ENCODE measurements around the gene PPARD. TPM values are rescaled to one million over a fixed set of nuclear protein-coding genes. Genes with fewer than 3 reads are reported as not detected.
A peak's percentile ranks its signal among the peaks of the same experiment; 100 is the strongest.

Gene PPARD
- total and polyA plus RNA-seq, 2 of the 13 experiments (the other 11 are each of a cell fraction or from before 2014, with no cell fraction given): 6.1 to 13.3 TPM

DNA sequence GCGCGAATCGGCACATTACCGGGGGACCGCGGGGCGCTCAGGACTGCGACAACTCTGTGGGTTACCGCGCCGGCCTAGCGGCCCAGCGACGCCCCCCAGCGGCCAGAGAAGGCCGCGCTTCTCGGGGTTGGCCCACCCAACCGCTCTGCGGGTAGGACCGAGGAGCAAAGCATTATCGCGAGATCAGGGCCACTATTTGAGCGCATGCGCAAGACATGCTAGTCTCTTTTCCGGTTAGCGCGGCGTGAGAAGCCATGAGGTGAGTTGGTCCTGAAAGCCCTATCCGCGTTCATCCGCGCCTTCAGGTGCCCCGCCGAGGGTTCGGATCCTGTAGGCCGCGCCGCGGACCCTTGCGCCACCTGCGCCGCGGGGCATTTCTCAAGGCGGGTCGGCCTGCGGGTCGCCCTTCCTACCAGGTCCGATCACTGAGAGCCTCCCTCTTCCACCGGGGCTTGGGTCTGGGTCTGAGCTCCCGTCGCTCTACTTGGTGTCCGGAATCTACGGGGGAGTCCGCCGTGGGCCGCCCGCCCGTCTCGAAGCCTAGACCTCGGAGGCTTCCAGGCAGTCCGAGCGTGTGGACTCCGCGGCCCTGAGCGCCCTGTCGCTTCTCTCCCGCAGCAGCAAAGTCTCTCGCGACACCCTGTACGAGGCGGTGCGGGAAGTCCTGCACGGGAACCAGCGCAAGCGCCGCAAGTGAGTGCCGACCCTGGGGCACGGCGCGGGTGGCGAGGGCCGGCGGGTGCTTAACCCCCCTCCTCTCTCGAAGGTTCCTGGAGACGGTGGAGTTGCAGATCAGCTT, 126.0 kb downstream of the PPARD start, which contains the start of gene RPL10A (continued):
- TF ChIP-seq, protein P1, sequence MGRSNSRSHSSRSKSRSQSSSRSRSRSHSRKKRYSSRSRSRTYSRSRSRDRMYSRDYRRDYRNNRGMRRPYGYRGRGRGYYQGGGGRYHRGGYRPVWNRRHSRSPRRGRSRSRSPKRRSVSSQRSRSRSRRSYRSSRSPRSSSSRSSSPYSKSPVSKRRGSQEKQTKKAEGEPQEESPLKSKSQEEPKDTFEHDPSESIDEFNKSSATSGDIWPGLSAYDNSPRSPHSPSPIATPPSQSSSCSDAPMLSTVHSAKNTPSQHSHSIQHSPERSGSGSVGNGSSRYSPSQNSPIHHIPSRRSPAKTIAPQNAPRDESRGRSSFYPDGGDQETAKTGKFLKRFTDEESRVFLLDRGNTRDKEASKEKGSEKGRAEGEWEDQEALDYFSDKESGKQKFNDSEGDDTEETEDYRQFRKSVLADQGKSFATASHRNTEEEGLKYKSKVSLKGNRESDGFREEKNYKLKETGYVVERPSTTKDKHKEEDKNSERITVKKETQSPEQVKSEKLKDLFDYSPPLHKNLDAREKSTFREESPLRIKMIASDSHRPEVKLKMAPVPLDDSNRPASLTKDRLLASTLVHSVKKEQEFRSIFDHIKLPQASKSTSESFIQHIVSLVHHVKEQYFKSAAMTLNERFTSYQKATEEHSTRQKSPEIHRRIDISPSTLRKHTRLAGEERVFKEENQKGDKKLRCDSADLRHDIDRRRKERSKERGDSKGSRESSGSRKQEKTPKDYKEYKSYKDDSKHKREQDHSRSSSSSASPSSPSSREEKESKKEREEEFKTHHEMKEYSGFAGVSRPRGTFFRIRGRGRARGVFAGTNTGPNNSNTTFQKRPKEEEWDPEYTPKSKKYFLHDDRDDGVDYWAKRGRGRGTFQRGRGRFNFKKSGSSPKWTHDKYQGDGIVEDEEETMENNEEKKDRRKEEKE (IDR thresholded peaks at IDR 0.05): no peak
- TF ChIP-seq, protein P2, sequence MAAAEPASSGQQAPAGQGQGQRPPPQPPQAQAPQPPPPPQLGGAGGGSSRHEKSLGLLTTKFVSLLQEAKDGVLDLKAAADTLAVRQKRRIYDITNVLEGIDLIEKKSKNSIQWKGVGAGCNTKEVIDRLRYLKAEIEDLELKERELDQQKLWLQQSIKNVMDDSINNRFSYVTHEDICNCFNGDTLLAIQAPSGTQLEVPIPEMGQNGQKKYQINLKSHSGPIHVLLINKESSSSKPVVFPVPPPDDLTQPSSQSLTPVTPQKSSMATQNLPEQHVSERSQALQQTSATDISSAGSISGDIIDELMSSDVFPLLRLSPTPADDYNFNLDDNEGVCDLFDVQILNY (CRISPR knock-in tag; conservative IDR thresholded peaks at IDR 0.05): no peak
- TF ChIP-seq, protein P3, sequence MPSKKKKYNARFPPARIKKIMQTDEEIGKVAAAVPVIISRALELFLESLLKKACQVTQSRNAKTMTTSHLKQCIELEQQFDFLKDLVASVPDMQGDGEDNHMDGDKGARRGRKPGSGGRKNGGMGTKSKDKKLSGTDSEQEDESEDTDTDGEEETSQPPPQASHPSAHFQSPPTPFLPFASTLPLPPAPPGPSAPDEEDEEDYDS (CRISPR knock-in tag; IDR thresholded peaks at IDR 0.05): peak; percentile 99
- TF ChIP-seq SP140L (CRISPR knock-in tag; IDR thresholded peaks at IDR 0.05; ENCODE audit: borderline replicate concordance) (no peak), REPIN1 (CRISPR knock-in tag; IDR thresholded peaks at IDR 0.05; ENCODE audit: borderline replicate concordance, low read depth) (peak; percentile 95), NR2F1 (CRISPR knock-in tag; IDR thresholded peaks at IDR 0.05) (no peak), ZFYVE20 (CRISPR knock-in tag; IDR thresholded peaks at IDR 0.05; ENCODE audit: borderline replicate concordance, low read depth) (no peak; the same call in none of the 2 replicates), GPN1 (CRISPR knock-in tag; IDR thresholded peaks at IDR 0.05; ENCODE audit: borderline replicate concordance) (no peak; the same call in 1 of the 2 replicates), ZKSCAN1 (IDR thresholded peaks at IDR 0.05; ENCODE audit: low read length) (0 out of 2 replicates have a peak, but pooled peaks have one; percentile 15), CC2D1A (CRISPR knock-in tag; IDR thresholded peaks at IDR 0.05) (no peak), ZZZ3 (CRISPR knock-in tag; IDR thresholded peaks at IDR 0.05; ENCODE audit: borderline replicate concordance) (peak; percentile 99), ZNF724P (CRISPR knock-in tag; IDR thresholded peaks at IDR 0.05; ENCODE audit: borderline replicate concordance) (peak; percentile 78), PHF5A (CRISPR knock-in tag; IDR thresholded peaks at IDR 0.05; ENCODE audit: low read depth, unreplicated experiment) (peak; percentile 95), NFKBIZ (CRISPR knock-in tag; IDR thresholded peaks at IDR 0.05) (peak; percentile 89; the same call in 1 of the 2 replicates), GTF2F1 (IDR thresholded peaks at IDR 0.05; ENCODE audit: low read length) (0 out of 2 replicates have a peak, but pooled peaks have one; percentile 70), KDM4B (CRISPR knock-in tag; IDR thresholded peaks at IDR 0.05) (peak; percentile 93; the same call in 1 of the 2 replicates), GLI4 (CRISPR knock-in tag; IDR thresholded peaks at IDR 0.05; ENCODE audit: borderline replicate concordance) (peak; percentile 90; the same call in 1 of the 2 replicates), ZNF768 (CRISPR knock-in tag; IDR thresholded peaks at IDR 0.05) (peak; percentile 62; the same call in 1 of the 2 replicates)
- TF ChIP-seq, protein P4, sequence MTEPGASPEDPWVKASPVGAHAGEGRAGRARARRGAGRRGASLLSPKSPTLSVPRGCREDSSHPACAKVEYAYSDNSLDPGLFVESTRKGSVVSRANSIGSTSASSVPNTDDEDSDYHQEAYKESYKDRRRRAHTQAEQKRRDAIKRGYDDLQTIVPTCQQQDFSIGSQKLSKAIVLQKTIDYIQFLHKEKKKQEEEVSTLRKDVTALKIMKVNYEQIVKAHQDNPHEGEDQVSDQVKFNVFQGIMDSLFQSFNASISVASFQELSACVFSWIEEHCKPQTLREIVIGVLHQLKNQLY (CRISPR knock-in tag; IDR thresholded peaks at IDR 0.05): peak; percentile 79
- TF ChIP-seq, protein P5, sequence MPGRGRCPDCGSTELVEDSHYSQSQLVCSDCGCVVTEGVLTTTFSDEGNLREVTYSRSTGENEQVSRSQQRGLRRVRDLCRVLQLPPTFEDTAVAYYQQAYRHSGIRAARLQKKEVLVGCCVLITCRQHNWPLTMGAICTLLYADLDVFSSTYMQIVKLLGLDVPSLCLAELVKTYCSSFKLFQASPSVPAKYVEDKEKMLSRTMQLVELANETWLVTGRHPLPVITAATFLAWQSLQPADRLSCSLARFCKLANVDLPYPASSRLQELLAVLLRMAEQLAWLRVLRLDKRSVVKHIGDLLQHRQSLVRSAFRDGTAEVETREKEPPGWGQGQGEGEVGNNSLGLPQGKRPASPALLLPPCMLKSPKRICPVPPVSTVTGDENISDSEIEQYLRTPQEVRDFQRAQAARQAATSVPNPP (CRISPR knock-in tag; IDR thresholded peaks at IDR 0.05): peak; percentile 98
- TF ChIP-seq, protein P6, sequence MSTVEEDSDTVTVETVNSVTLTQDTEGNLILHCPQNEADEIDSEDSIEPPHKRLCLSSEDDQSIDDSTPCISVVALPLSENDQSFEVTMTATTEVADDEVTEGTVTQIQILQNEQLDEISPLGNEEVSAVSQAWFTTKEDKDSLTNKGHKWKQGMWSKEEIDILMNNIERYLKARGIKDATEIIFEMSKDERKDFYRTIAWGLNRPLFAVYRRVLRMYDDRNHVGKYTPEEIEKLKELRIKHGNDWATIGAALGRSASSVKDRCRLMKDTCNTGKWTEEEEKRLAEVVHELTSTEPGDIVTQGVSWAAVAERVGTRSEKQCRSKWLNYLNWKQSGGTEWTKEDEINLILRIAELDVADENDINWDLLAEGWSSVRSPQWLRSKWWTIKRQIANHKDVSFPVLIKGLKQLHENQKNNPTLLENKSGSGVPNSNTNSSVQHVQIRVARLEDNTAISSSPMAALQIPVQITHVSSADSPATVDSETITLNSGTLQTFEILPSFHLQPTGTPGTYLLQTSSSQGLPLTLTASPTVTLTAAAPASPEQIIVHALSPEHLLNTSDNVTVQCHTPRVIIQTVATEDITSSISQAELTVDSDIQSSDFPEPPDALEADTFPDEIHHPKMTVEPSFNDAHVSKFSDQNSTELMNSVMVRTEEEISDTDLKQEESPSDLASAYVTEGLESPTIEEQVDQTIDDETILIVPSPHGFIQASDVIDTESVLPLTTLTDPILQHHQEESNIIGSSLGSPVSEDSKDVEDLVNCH (CRISPR knock-in tag; IDR thresholded peaks at IDR 0.05): no peak

Measured in HepG2 (cell line).